KMS-11 (cell line): ENCODE data around the gene UGT1A9.

Source experiments
- H2AFZ ChIP-seq: fragments of 200-600 bp; sonication (generic); 2 replicates; pipeline ENCODE4 v1.6.1; 2016; ENCODE audit warnings: antibody characterized with exemption, mixed run types, low read depth
- H3K27ac ChIP-seq: fragments of 200-600 bp; sonication (generic); 2 replicates; pipeline ENCODE4 v1.6.1; 2016; ENCODE audit warnings: mild to moderate bottlenecking, mixed run types
- H3K27me3 ChIP-seq: fragments of 200-600 bp; sonication (generic); 2 replicates; pipeline ENCODE4 v1.6.1; 2017; ENCODE audit warnings: mild to moderate bottlenecking, low read depth, mixed run types, moderate library complexity; ENCODE audit not compliant: insufficient read depth
- H3K36me3 ChIP-seq: fragments of 200-600 bp; sonication (generic); 2 replicates; pipeline ENCODE4 v1.6.1; 2017; ENCODE audit warnings: mild to moderate bottlenecking, mixed run types; ENCODE audit not compliant: insufficient read depth
- H3K4me1 ChIP-seq: fragments of 200-600 bp; sonication (generic); 2 replicates; pipeline ENCODE4 v1.6.1; 2016; ENCODE audit warnings: mild to moderate bottlenecking, low read depth, mixed run types; ENCODE audit not compliant: poor library complexity, severe bottlenecking
- H3K4me2 ChIP-seq: fragments of 200-600 bp; sonication (generic); 2 replicates; pipeline ENCODE4 v1.7.0; 2016; ENCODE audit warnings: mild to moderate bottlenecking, mixed run types
- H3K4me3 ChIP-seq: fragments of 200-600 bp; sonication (generic); IDR thresholded peaks from 2 replicates; pipeline ENCODE4 v1.6.1; 2017; ENCODE audit warnings: low read depth, low read length, mixed read lengths; ENCODE audit not compliant: insufficient read depth
- H3K79me2 ChIP-seq: fragments of 200-600 bp; sonication (generic); 2 replicates; pipeline ENCODE4 v1.6.1; 2016; ENCODE audit warnings: low read depth, mixed run types; ENCODE audit not compliant: insufficient read depth
- H3K9ac ChIP-seq: fragments of 200-600 bp; sonication (generic); 2 replicates; pipeline ENCODE4 v1.6.1; 2016; ENCODE audit warnings: mild to moderate bottlenecking, mixed run types
- H4K20me1 ChIP-seq: fragments of 200-600 bp; sonication (generic); 2 replicates; pipeline ENCODE4 v1.6.1; 2016; ENCODE audit warnings: mild to moderate bottlenecking, mixed run types; ENCODE audit not compliant: insufficient read depth
- CTCF ChIP-seq: fragments of 200-600 bp; sonication (generic); conservative IDR thresholded peaks from 2 replicates; pipeline ENCODE4 v1.6.1; 2017; ENCODE audit warnings: low read depth, mild to moderate bottlenecking, antibody characterized with exemption, low read length, moderate library complexity, mixed read lengths

UGT1A9 gene

GRCh38 chr2:233803994-233804393 is 132.3 kb downstream of the UGT1A9 start:
- Histone ChIP-seq H3K4me1 (no peaks in the 10 kb centered on the region), H3K27me3 (no peaks in the 10 kb centered on the region), H3K4me2 (no peak overlapping the region), H2AFZ (no peak overlapping the region), H3K27ac (no peak overlapping the region), H3K4me3 (no peak overlapping the region), H3K9ac (no peak overlapping the region), H3K79me2 (no peaks in the 10 kb centered on the region), H4K20me1 (no peaks in the 10 kb centered on the region), H3K36me3 (no peaks in the 10 kb centered on the region)
- no peak for TF ChIP-seq CTCF

- Histone ChIP-seq H3K4me2 (no peak overlapping the region), H3K4me3 (no peak overlapping the region)
- no peak for TF ChIP-seq CTCF
These were observed 135.6 kb downstream of the UGT1A9 start for GRCh38 chr2:233807215-233807865.

GRCh38 chr2:233807966-233808935 is 136.6 kb downstream of the UGT1A9 start:
- no peaks in the 10 kb centered on the region for H3K79me2 ChIP-seq
- no peak overlapping the region for H3K27ac ChIP-seq
- TF ChIP-seq CTCF, result no peak
- no peak overlapping the region for H2AFZ ChIP-seq
- H3K4me3 ChIP-seq, result no peak overlapping the region
- no peaks in the 10 kb centered on the region for H3K4me1 ChIP-seq
- no peaks in the 10 kb centered on the region for H3K27me3 ChIP-seq
- no peak overlapping the region for H3K9ac ChIP-seq
- H3K36me3 ChIP-seq, result no peaks in the 10 kb centered on the region
- no peak overlapping the region for H3K4me2 ChIP-seq
- H4K20me1 ChIP-seq, result no peaks in the 10 kb centered on the region

More at GRCh38 chr2:233807215-233807865, 135.6 kb downstream of the UGT1A9 start:
- H3K79me2 ChIP-seq, result no peaks in the 10 kb centered on the region
- no peak overlapping the region for H3K9ac ChIP-seq
- H3K36me3 ChIP-seq, result no peaks in the 10 kb centered on the region
- H3K4me1 ChIP-seq, result no peaks in the 10 kb centered on the region
- no peak overlapping the region for H2AFZ ChIP-seq
- H3K27me3 ChIP-seq, result no peaks in the 10 kb centered on the region
- no peak overlapping the region for H3K27ac ChIP-seq
- no peaks in the 10 kb centered on the region for H4K20me1 ChIP-seq

- H3K27ac ChIP-seq, result no peak overlapping the region
- H3K4me2 ChIP-seq, result no peak overlapping the region
- TF ChIP-seq CTCF, result no peak
- no peaks in the 10 kb centered on the region for H4K20me1 ChIP-seq
- H3K9ac ChIP-seq, result no peak overlapping the region
- H3K4me1 ChIP-seq, result no peaks in the 10 kb centered on the region
- no peaks in the 10 kb centered on the region for H3K36me3 ChIP-seq
- no peaks in the 10 kb centered on the region for H3K79me2 ChIP-seq
- H3K4me3 ChIP-seq, result no peak overlapping the region
- H2AFZ ChIP-seq, result no peak overlapping the region
- H3K27me3 ChIP-seq, result no peaks in the 10 kb centered on the region
These were observed 138.7 kb downstream of the UGT1A9 start for GRCh38 chr2:233810385-233810784.
